Stomach (tissue), 9 donors: Measurements from ENCODE around the gene C1orf35. TPM values are rescaled to one million over a fixed set of nuclear protein-coding genes. Genes with fewer than 3 reads are reported as not detected.
A peak's percentile ranks its signal among the peaks of the same experiment; 100 is the strongest.

ENCODE experiments used
- DNase-seq, 2 donors: peaks; one replicate each; pipeline versions ENCODE4 v3.0.0 to v3.0.0-alpha.2; 2013 to 2019
- H3K27ac ChIP-seq, 5 donors: fragments of 200-600 bp in 4 of 5; sonication (generic) in 4 of 5; one replicate each; pipeline ENCODE4 v1.5.1; 2013 to 2019; ENCODE audit warnings: mild to moderate bottlenecking in 1 of 5, moderate library complexity in 1 of 5
- H3K27me3 ChIP-seq, 3 donors: fragments of 200-600 bp; sonication (generic); one replicate each; pipeline ENCODE4 v1.5.1; 2017 to 2019; ENCODE audit warnings: mixed run types in 1 of 3
- H3K36me3 ChIP-seq, 4 donors: fragments of 200-600 bp; sonication (generic); 1 replicate in 3 of 4; 2 replicates in 1 of 4; pipeline ENCODE4 v1.5.1; 2016 to 2019
- H3K4me1 ChIP-seq, 4 donors: fragments of 200-600 bp; sonication (generic); one replicate each; pipeline ENCODE4 v1.5.1; 2016 to 2019
- H3K4me3 ChIP-seq, 4 donors: fragments of 200-600 bp; sonication (generic) in 3 of 4; one replicate each; pipeline ENCODE4 v1.5.1; 2016 to 2019; ENCODE audit warnings: mild to moderate bottlenecking in 1 of 4
- H3K9me3 ChIP-seq, 4 donors: fragments of 200-600 bp; sonication (generic); one replicate each; pipeline ENCODE4 v1.5.1; 2016 to 2019
- CTCF ChIP-seq, 7 experiments: fragments of 450-650 bp in 4 of 7; fragments of 200-600 bp in 3 of 7; sonication (generic) in 3 of 7; IDR thresholded peaks; one replicate each; pipeline ENCODE4 v1.5.1; 2016 to 2019; ENCODE audit warnings: antibody characterized with exemption in 7 of 7, control low read depth in 2 of 7, mild to moderate bottlenecking in 1 of 7
- EP300 ChIP-seq: sonication (generic); formaldehyde crosslinking; IDR thresholded peaks from one replicate; pipeline ENCODE4 v1.6.1; 2017; ENCODE audit warnings: antibody characterized with exemption
- POLR2A ChIP-seq, 4 donors: fragments of 450-650 bp; IDR thresholded peaks; one replicate each; pipeline ENCODE4 v1.6.1; 2016; ENCODE audit warnings: antibody characterized with exemption in 4 of 4, control low read depth in 2 of 4, mild to moderate bottlenecking in 1 of 4, moderate library complexity in 1 of 4
- POLR2AphosphoS5 ChIP-seq, 3 donors: sonication (generic); formaldehyde crosslinking; IDR thresholded peaks; one replicate each; pipeline ENCODE4 v1.6.1; 2016; ENCODE audit warnings: antibody characterized with exemption in 3 of 3
- WGBS, 5 donors: extraction: QIAGEN DNeasy Blood & Tissue Kit in 3 of 5; methylation state at CpG; one replicate each; pipeline versions ENCODE4 v1.1.5 to v1.1.7; 2013 to 2018; 5-methylcytosine and 5-hydroxymethylcytosine counted together
- intact Hi-C: fragments of 100-400 bp; cut with DNase I; formaldehyde crosslinking; loops from one replicate; pipeline ENCODE4 v1.15.1; 2023; ENCODE audit warnings: low total_unique reads
- polyA plus RNA-seq, 3 donors: library from polyadenylated mRNA; stranded (reverse); fragments of 200-250 nt; gene quantifications; one replicate each; pipeline ENCODE4 v1.2.3, GENCODE V29; 2013
- total RNA-seq, 5 donors: library from RNA; depleted of rRNA; stranded (reverse); fragments of >200 nt; gene quantifications; one replicate each; pipeline versions ENCODE4 v1.1.0 to v1.2.3, GENCODE V29; 2014 to 2016
- donor health status: healthy with polysubstance abuse.
- donor health status: Bipolar disorder and iron deficiency.
- donor health status: healthy.

The C1orf35 gene
- total and polyA plus RNA-seq, 8 donors, result 0.58 to 94.7 (median 11.8) TPM

- H3K4me1 ChIP-seq, result peaks cover 9 to 17% (median 13%) of the 10 kb centered on the region in 4 donors
- no peaks in the 10 kb centered on the region for H3K36me3 ChIP-seq
- 46 to 70% (median 67%) methylated on average over 8 to 9 of the region's 9 CpGs for WGBS, 5 donors
- H3K27ac ChIP-seq, result peak overlapping the region in 1 of 5 donors; percentile 56
- peak in 1 of 2 donors; percentile 21 for DNase-seq
- H3K4me3 ChIP-seq, result no peak overlapping the region
- intact Hi-C loops, result loop anchor here (10.0 kb wide), 1 partner anchor 292 kb away; no protein-coding TSS in a partner anchor
- no peak for TF ChIP-seq POLR2A (IDR thresholded peaks at IDR 0.05)
- H3K9me3 ChIP-seq, result no peaks in the 10 kb centered on the region
- H3K27me3 ChIP-seq, result peaks cover 0 to 8% (median 0%) of the 10 kb centered on the region in 3 donors
Measured at GRCh38 chr1:228076796-228077430, 26.2 kb downstream of the C1orf35 start.

- no peaks in the 10 kb centered on the region for H3K9me3 ChIP-seq
- TF ChIP-seq POLR2A (IDR thresholded peaks at IDR 0.05), result no peak
- no peak for TF ChIP-seq CTCF (IDR thresholded peaks at IDR 0.05)
- TF ChIP-seq POLR2AphosphoS5 (IDR thresholded peaks at IDR 0.05), result no peak
- no peak for TF ChIP-seq EP300
- peak in 1 of 2 donors; percentile 20 for DNase-seq
- H3K4me1 ChIP-seq, result peaks cover under 1 to 6% (median 2%) of the 10 kb centered on the region in 4 donors
- WGBS, 5 donors, result 71 to 84% (median 75%) methylated on average over 7 to 9 of the region's 9 CpGs
- H3K4me3 ChIP-seq, result no peak overlapping the region
- H3K27ac ChIP-seq, result no peak overlapping the region
- peaks cover 0 to 19% (median 2%) of the 10 kb centered on the region in 3 donors for H3K27me3 ChIP-seq
- intact Hi-C loops, result loop anchor here (10.0 kb wide), 1 partner anchor 291 kb away; no protein-coding TSS in a partner anchor
- H3K36me3 ChIP-seq, result no peaks in the 10 kb centered on the region
Measured at GRCh38 chr1:228075801-228076271, 27.3 kb downstream of the C1orf35 start.

- no peaks in the 10 kb centered on the region for H3K9me3 ChIP-seq
- DNase-seq, result peak in 1 of 2 donors; percentile 24
- H3K27ac ChIP-seq, result no peak overlapping the region
- TF ChIP-seq POLR2A (IDR thresholded peaks at IDR 0.05), result no peak
- no peak for TF ChIP-seq POLR2AphosphoS5 (IDR thresholded peaks at IDR 0.05)
- no peak for TF ChIP-seq EP300
- TF ChIP-seq CTCF (IDR thresholded peaks at IDR 0.05), result no peak
- intact Hi-C loops, result loop anchor here (10.0 kb wide), 1 partner anchor 290 kb away; no protein-coding TSS in a partner anchor
- peaks cover 0 to 26% (median 5%) of the 10 kb centered on the region in 3 donors for H3K27me3 ChIP-seq
- 33 to 42% (median 37%) methylated on average over 15 to 18 of the region's 18 CpGs for WGBS, 5 donors
- no peaks in the 10 kb centered on the region for H3K4me1 ChIP-seq
- H3K36me3 ChIP-seq, result no peaks in the 10 kb centered on the region
- no peak overlapping the region for H3K4me3 ChIP-seq
Measured at GRCh38 chr1:228074954-228075730, 28.0 kb downstream of the C1orf35 start.

- intact Hi-C loops, result loop anchor here (10.0 kb wide), 1 partner anchor 289 kb away; no protein-coding TSS in a partner anchor
- peak; percentile 31 to 61 for DNase-seq
- 32 to 42% (median 35%) methylated on average over 14 to 16 of the region's 16 CpGs for WGBS, 5 donors
Measured at GRCh38 chr1:228073857-228074545, 29.1 kb downstream of the C1orf35 start.

More at GRCh38 chr1:228073857-228074545, 29.1 kb downstream of the C1orf35 start:
- Histone ChIP-seq H3K9me3 (no peaks in the 10 kb centered on the region), H3K27ac (no peak overlapping the region), H3K27me3 (peaks cover 0 to 37% (median 5%) of the 10 kb centered on the region in 3 donors), H3K4me1 (no peaks in the 10 kb centered on the region), H3K36me3 (no peaks in the 10 kb centered on the region), H3K4me3 (no peak overlapping the region)
- TF ChIP-seq POLR2A (IDR thresholded peaks at IDR 0.05) (no peak), CTCF (IDR thresholded peaks at IDR 0.05) (peak in 1 of 7 experiments; percentile 11)
